ENCODE results near the gene RETREG2.
A peak's percentile ranks its signal among the peaks of the same experiment; 100 is the strongest.

Gene RETREG2, protein sequence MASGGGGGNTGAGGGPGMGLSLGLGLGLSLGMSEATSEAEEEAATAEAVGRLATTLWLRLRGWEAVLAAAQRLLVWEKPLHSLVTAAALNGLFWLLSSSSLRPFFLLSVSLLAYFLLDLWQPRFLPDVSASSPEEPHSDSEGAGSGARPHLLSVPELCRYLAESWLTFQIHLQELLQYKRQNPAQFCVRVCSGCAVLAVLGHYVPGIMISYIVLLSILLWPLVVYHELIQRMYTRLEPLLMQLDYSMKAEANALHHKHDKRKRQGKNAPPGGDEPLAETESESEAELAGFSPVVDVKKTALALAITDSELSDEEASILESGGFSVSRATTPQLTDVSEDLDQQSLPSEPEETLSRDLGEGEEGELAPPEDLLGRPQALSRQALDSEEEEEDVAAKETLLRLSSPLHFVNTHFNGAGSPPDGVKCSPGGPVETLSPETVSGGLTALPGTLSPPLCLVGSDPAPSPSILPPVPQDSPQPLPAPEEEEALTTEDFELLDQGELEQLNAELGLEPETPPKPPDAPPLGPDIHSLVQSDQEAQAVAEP

GRCh38 chr2:219177552-219178376, at the start of gene RETREG2:
Gene RETREG2 (plus strand): TSS chr2:219178275. CDS start chr2:219178353, 78 bp downstream.
- DNase-seq = peak; percentile 71

DNA sequence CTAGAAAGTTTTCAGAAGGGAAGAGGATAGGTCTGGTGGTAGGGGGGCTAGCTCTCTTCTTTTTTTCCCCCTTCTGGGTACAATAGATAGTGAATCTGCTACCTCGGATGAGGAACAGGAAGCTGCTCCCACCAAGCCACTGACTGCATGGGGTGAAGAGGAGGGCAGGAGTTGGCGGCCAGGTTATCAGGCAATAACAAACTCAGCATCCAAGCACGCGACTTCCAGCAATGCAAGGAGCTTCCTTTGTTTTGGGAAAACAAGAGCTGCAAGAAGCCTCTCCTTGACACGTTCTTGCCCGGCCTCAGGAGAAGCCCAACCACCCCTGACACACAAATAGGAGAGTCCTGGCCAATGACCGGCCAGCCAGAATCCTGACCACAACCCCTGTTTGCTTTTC, 49.7 kb upstream of the RETREG2 start:
- DNase-seq = no peak

GRCh38 chr2:219129589-219129988, 48.5 kb upstream of the RETREG2 start:
- DNase-seq = no peak

- DNase-seq = no peak
Measured at GRCh38 chr2:219131327-219131726, 46.7 kb upstream of the RETREG2 start.

DNA sequence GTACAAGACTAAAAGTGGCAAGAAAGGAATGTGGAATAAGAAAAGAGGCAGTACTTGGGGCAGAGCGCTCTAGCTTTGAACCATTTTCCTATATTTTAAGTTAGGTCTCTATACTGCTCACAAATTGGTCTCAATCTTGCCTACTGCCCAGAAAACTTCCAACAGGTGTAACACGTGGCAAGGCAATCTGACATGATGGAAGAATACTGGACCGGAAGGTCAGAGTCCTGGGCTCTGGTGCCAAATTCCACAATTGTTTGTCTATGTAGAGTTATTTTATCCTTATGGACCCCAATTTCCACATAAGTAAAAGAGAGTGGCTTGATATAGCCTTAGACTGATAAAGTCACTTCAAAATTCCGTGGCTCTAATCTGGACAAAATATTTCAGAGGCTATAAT, 46.3 kb upstream of the RETREG2 start:
- DNase-seq = no peak

- no peak for DNase-seq
Measured at GRCh38 chr2:219133976-219134375, 44.1 kb upstream of the RETREG2 start.

DNA sequence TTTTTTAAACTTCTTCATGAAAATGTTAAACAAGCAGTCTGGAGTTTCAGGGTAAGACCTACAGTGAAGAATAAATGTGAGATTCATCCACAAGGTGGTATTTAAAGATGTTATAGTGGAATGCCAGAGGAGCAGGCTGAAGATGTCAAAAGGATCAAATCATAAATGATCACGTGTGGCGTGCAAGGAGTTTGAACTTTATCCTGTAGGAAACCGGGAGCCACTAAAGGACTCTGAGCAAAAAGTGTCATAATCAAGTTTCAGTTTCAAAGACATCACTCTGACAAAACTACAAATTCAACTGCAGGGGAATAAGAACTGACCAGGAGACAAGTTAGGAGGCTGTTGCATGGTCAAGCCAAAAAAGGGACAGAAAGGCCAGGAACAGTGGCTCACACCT, 37.4 kb upstream of the RETREG2 start:
- DNase-seq = no peak

DNA sequence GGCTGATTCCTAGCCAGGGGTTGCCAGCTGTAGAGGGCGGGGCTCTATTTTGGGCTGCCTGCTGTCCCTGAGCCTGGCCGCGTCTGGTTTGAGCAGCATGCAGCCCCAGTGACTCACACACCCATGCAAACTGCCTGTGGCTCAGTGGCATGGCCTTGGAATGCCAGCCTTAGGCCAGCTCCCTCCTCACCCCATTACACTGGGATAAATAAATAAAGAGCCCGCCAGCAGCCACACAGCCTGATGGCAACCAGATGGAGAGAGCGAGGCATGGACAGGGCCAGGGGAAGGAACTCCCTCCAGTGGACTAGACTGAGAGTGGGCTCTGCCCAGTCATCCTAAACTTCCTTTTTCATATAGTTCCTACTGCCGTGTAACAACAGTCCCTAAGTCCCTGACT, 35.7 kb upstream of the RETREG2 start:
- no peak for DNase-seq

- no peak for DNase-seq
Measured at GRCh38 chr2:219149667-219150066, 28.4 kb upstream of the RETREG2 start.

DNA sequence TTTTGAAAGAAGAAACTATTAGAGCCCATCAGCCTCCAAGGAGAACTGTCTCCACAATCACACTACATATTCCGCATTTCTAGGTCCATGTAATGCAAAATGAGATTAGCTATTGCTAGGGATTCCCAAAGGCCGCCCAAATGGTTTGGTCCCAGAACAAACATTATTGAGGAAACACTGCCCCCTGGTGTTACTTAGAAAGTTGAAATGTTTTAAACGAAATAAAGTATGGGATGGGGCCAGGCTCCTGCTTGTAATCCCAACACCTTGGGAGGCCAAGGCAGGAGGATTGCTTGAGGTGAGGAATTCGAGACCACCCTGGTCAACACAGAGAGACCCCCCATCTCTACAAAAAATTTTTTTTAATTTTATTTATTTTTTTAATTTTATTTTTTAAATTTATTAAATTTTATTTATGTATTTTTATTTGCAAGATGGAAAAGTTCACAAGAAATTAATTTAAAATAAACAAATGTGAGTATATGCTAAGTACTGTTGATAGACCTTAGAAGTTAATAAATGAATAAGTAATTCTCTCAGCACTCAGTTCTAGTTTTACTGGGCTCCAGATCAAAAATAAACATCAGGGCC, 22.9 kb upstream of the RETREG2 start:
- DNase-seq = no peak

- DNase-seq = no peak
Measured at GRCh38 chr2:219157396-219157795, 20.7 kb upstream of the RETREG2 start.

- DNase-seq = no peak
Measured at GRCh38 chr2:219158025-219158424, 20.1 kb upstream of the RETREG2 start.

- no peak for DNase-seq
Measured at GRCh38 chr2:219158586-219158985, 19.5 kb upstream of the RETREG2 start.

- no peak for DNase-seq
Measured at GRCh38 chr2:219159771-219160185, 18.3 kb upstream of the RETREG2 start.

DNA sequence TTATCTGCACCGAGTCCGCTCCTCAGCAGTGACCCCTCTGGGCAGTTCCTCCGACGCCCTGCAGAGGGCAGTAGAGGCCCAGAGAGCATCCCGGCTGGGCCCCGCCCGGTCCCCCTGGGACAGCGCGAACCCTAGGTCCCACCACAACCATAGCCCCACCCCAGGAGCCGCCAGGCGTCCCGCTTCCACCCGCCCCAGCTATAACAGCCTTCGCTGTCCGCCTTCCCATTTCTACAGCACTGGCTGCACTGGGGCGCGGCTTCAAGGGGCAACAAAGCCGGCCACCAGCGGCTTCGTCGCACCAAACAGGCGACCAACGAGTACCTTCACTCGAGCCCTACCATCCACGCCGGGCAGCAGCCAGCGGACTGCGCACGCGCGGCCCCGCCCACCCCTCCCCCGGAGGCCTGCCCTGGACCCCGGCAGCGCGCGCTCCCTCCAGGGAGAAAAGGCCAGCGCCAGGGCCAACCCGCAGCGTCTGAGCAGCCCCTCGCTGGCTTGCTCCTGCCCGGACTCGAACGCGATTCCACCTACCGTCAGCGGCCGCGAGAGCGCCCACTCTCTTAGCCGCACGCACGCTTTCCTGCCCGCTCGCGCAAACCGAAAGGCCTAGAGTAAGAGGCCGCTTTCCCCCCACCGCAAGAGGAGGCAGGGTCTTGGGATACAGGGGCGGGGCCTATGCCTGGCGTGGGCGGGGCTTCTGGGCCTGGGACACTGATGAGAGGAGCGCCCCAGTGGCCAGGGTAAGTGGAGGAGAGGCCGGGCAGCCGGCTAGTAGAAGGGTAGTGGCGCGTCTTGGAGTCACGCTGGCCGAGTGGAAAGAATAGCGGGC, 17.7 kb upstream of the RETREG2 start, which contains the start of gene NHEJ1:
Gene NHEJ1, minus strand, starts transcription at position 630 of the 832 bp plus-strand sequence. CDS start 2,453 bp downstream, outside the sequence.
- peak; percentile 95 for DNase-seq

GRCh38 chr2:219161097-219161496, 17.0 kb upstream of the RETREG2 start:
- DNase-seq = no peak

- DNase-seq = no peak
Measured at GRCh38 chr2:219163156-219163555, 14.9 kb upstream of the RETREG2 start.

DNA sequence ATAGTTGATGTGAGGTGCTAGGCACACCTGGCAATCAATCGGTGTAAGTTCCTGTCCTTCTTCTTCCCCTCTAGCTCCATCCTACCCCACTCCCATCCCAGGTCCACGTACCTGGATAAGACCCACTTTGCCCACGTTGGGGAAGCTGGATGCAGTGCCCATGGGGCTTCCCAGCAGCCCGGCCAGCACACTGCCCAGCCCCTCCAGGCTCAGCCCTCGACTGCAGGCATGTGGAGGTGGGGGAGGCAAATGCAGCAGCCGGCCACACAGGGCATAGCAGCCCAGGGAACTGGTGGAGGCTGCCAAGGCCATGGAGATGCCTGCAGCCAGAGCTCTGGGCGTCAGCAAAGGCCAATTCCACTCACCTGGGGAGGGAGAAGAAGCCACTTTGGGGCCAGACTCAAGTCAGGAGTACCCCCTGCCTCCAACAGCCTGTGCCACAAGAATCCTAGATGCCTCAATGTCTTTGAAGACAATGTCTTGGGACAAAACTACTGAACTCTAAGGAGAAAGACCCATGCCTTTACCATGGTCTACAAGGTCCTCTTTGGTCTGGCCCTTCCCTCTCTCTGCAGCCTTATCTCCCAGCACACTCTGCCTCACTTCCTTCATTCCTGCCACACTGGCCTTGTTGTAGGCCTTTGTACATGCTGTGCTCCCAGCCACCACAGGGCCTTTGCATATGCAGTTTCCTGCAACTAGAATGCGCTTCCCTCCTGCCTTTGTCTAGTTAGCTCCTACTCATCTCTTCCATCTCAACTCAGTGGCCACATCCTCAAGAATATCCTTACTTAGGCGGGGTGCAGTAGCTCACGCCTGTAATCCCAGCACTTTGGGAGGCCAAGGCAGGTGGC, 12.8 kb upstream of the RETREG2 start:
- no peak for DNase-seq

GRCh38 chr2:219167997-219168396, 10.1 kb upstream of the RETREG2 start:
- DNase-seq = no peak

- DNase-seq = no peak
Measured at GRCh38 chr2:219168526-219168925, 9.5 kb upstream of the RETREG2 start.

DNA sequence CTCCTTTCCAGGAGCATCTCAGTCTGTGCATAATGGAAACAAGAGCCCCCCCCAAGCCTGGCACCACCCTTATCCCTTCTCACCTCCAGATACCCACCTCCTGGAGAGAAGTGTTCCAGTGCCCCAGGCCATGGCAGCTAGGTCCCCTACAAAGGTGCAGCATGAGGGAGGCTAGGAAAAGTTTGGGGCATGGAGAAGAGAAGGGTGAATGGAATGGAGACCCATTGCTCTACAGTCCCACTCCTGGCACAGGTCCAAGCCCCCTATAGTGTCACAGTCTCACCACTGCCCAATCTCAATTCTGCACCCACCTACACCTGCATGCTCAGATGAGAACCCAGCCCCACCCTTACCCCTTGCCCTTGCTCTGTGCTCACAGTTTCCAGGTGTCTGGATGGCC, 9.1 kb upstream of the RETREG2 start:
- no peak for DNase-seq
